ENCODE measurements around the gene ADAM33. TPM values are rescaled to one million over a fixed set of nuclear protein-coding genes. Genes with fewer than 3 reads are reported as not detected.

ADAM33 gene
- total RNA-seq, 2 donors from 2014 or later, result 6.7 to 8.1 TPM

DNA sequence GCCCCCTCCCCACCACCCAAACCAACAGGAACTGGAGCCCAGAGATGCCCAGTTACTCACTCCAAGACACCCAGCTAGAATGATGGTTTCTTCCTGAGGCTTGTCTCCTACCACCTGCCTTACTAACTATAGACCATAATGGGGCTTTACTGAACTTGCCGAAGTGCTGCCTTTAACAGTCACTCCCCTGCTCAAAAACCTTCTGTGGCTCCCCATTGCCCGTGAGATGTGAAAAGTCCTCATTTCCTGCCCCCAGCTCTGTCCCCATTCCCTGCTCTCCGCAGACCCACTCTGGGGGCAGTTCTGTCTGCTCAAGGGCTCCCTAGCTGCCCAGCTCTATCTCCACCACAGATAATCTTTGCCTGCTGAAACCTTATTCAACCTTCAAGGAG lies 25.7 kb upstream of the ADAM33 start:
- H3K36me3 ChIP-seq, result no peaks in the 10 kb centered on the region
- intact Hi-C loops (cut with DNase I), result no loop called here
- no peaks in the 10 kb centered on the region for H3K9me3 ChIP-seq
- H3K27ac ChIP-seq, result no peak overlapping the region
- TF ChIP-seq, protein P1, sequence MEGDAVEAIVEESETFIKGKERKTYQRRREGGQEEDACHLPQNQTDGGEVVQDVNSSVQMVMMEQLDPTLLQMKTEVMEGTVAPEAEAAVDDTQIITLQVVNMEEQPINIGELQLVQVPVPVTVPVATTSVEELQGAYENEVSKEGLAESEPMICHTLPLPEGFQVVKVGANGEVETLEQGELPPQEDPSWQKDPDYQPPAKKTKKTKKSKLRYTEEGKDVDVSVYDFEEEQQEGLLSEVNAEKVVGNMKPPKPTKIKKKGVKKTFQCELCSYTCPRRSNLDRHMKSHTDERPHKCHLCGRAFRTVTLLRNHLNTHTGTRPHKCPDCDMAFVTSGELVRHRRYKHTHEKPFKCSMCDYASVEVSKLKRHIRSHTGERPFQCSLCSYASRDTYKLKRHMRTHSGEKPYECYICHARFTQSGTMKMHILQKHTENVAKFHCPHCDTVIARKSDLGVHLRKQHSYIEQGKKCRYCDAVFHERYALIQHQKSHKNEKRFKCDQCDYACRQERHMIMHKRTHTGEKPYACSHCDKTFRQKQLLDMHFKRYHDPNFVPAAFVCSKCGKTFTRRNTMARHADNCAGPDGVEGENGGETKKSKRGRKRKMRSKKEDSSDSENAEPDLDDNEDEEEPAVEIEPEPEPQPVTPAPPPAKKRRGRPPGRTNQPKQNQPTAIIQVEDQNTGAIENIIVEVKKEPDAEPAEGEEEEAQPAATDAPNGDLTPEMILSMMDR (IDR thresholded peaks at IDR 0.05), result no peak
- H3K4me3 ChIP-seq, result no peak overlapping the region
- no peak for DNase-seq
- no peak overlapping the region for H3K9ac ChIP-seq (ENCODE audit: low read depth in 2 of 2, low read length in 2 of 2)
- H3K27me3 ChIP-seq, result no peaks in the 10 kb centered on the region
- no peaks in the 10 kb centered on the region for H3K4me1 ChIP-seq

DNA sequence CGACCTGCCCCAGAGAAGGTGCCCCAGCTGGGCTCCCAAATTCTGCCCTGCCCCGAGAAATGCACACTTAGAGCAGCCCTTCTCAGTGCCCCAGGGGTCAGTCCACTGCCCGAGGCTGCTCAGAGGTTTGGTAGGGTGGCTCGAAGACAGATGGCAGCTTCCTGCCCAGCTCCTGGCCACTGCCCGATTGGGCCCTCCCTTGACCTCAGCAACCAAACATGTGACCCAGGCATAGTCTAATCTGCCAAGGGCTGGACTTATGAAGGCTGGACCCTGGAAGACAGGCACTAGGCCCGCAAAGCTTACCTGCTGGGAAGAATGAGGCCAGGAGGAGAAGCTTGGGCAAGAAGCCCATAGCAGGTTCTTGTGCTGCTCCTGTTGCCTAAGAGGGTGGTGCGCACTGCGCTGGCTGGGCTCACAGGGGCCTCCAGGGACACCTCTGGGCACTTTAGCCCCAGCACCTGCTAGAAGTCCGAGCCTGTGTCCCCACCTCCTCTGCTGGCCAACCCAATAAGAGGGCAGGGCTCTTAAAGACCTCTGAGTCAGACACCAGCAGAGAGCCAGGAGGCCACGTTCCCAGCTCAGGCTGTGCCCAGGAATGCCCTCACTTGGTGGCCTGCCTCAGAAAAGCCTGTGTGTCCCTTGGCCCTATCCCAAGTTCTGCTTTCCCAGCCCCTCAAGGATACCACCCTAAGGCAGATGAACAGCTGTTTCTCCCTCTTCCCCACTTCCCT lies 25.1 kb upstream of the ADAM33 start:
- no peaks in the 10 kb centered on the region for H3K36me3 ChIP-seq
- H3K4me1 ChIP-seq, result no peaks in the 10 kb centered on the region
- H3K27ac ChIP-seq, result no peak overlapping the region
- no peak overlapping the region for H3K4me3 ChIP-seq
- no peak overlapping the region for H3K9ac ChIP-seq (ENCODE audit: low read depth in 2 of 2, low read length in 2 of 2)
- intact Hi-C loops (cut with DNase I), result no loop called here
- H3K9me3 ChIP-seq, result no peaks in the 10 kb centered on the region
- no peaks in the 10 kb centered on the region for H3K27me3 ChIP-seq
- DNase-seq, result no peak
- TF ChIP-seq, protein P1 (IDR thresholded peaks at IDR 0.05), result no peak

DNA sequence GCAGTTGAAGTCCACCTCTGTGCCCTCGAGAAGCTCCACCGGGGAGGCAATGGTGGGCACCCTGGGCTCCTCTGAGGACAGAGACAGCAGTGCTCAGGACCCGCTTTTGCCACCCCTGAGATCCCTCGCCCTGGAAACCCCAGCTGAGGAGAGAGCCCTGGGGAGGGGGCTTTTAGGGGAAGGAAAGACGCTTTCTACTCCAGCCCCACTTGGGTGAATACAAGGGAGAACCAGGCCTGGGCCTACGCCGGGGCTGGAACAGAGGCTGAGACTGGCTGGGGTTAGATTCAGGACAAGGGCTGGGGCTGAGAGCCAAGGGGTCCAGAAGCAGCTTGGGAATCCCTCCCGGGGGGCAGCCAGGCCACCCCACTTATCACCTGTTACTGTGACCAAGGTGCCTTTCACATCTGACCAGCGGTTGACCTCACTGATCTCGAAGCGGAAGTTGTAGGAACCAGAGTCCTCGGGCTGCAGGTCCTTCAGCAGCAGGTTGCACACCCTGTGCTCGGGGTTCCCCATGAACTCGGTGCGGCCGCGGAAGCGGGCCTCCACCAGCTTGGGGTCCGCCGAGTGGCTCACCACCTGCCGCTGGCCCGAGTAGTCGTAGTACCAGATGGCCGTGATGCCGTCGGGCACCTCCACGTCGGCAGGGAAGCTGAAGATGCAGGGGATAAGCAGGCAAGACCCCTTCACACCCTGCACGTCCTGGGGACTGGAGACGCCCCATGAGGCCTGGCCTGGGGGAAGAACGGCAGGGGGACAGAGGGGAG lies 24.3 kb upstream of the ADAM33 start:
- DNase-seq, result no peak
- intact Hi-C loops (cut with DNase I), result no loop called here
- TF ChIP-seq, protein P1 (IDR thresholded peaks at IDR 0.05), result no peak
- Histone ChIP-seq H3K9me3 (no peaks in the 10 kb centered on the region), H3K9ac (ENCODE audit: low read depth in 2 of 2, low read length in 2 of 2) (no peak overlapping the region), H3K4me3 (no peak overlapping the region), H3K36me3 (no peaks in the 10 kb centered on the region), H3K4me1 (no peaks in the 10 kb centered on the region), H3K27ac (no peak overlapping the region), H3K27me3 (no peaks in the 10 kb centered on the region)

DNA sequence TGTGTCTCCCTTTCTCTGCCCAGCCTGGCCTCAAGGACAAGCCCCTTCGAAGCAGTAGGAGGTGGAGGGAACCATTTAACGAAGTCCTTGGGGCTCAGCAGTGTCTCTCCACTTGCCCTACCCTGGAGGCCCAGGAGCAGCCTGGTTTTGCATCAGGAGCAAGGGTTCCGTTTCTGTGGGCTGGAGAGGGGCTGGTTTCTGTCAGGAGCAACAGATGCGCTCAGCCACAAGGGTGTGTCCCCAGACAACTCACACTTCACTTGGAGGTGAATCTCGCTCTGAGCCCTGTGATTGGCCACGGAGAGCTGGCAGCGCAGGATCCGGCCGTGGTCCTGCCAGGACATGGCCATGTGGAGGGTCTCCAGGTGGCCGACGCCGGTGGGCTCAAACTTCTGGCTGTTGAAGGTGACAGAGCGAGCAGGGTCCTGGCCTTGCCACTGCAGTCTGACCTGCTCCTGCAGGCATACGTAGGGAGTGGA lies 23.7 kb upstream of the ADAM33 start:
- Histone ChIP-seq H3K4me1 (no peaks in the 10 kb centered on the region), H3K4me3 (no peak overlapping the region), H3K9ac (ENCODE audit: low read depth in 2 of 2, low read length in 2 of 2) (no peak overlapping the region), H3K36me3 (no peaks in the 10 kb centered on the region), H3K27me3 (no peaks in the 10 kb centered on the region), H3K27ac (no peak overlapping the region), H3K9me3 (no peaks in the 10 kb centered on the region)
- intact Hi-C loops (cut with DNase I), result no loop called here
- TF ChIP-seq, protein P1 (IDR thresholded peaks at IDR 0.05), result no peak
- DNase-seq, result no peak

DNA sequence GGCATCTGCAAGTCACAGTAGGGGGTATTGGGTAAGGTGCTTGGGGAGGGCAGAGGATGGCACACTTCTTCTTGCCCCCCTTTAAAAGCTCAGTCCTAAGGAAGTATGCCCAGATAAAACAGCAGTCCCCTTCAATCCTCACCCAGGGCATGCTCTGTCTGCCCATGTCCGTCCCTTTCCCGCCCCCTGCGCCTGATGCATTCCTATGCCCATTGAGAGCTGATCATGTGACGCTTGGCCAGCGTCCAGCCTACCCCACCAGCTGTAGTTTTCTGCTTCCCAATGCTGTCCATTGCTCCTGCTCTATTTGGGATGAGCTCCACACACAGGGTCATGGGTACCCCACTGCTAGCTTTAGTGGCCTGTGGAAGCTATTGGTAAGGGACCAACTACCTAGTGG lies 22.3 kb upstream of the ADAM33 start:
- no peaks in the 10 kb centered on the region for H3K36me3 ChIP-seq
- H3K27me3 ChIP-seq, result no peaks in the 10 kb centered on the region
- H3K4me1 ChIP-seq, result no peaks in the 10 kb centered on the region
- DNase-seq, result no peak
- TF ChIP-seq, protein P1 (IDR thresholded peaks at IDR 0.05), result no peak
- no peak overlapping the region for H3K9ac ChIP-seq (ENCODE audit: low read depth in 2 of 2, low read length in 2 of 2)
- H3K27ac ChIP-seq, result no peak overlapping the region
- intact Hi-C loops (cut with DNase I), result no loop called here
- no peaks in the 10 kb centered on the region for H3K9me3 ChIP-seq
- H3K4me3 ChIP-seq, result no peak overlapping the region
